GM21423 (cell line): ENCODE measurements around the gene ADAMTS12.

ENCODE experiments used
- ATAC-seq: cut with Tn5 transposase; IDR thresholded peaks from one replicate; pipeline ENCODE4 v1.9.1; 2021; ENCODE audit warnings: mild to moderate bottlenecking, moderate library complexity; ENCODE audit not compliant: unreplicated experiment

ADAMTS12 gene

DNA sequence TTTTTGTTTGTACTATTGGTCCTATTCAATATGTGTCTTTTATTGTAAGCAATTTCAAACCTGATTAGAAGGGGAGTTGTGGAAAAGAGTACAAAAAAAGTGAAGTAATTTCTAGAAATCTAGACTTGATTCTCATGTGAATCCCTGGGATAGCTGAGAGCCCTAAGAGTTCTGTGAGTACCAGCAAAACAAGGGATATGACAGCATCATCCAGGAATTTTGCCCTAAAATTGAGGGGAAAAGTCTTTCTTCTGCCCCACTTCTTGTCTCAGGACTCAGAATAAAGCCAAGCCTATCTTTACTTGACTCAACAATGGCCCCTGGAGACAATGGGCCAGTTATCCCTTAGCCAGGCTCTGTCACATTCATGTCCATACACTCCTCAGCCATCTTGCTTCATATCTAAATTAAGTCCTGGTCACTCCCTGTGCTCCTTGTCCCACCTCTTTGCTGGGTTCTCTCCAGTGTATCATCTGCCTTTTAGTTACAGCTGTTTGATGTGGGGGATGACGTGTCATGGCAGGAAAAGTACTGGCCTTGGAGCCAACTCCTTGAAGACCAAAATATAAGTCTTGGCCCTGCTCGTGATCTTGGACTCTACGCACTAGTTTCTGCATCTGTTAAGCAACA is 81.2 kb downstream of the ADAMTS12 start:
- ATAC-seq = no peak

DNA sequence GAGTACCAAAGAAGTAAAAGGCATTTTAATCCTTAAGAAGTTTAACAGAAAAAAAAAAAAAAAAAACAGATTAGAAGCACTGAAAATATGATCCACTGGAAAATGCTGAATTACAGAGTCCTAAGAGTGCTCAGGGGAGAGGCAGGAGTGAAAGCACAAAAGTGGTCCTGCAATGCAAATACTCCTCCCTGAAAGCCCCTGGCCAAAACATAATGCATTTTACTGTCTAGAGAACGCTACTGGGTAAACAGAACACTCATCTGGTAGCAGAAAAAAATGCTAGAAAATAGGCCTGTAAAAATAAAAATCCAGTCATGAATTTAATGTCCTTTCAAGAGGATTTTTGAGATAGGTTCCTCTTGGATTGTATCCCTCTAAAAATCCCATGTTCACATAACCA is 81.9 kb downstream of the ADAMTS12 start:
- no peak for ATAC-seq

DNA sequence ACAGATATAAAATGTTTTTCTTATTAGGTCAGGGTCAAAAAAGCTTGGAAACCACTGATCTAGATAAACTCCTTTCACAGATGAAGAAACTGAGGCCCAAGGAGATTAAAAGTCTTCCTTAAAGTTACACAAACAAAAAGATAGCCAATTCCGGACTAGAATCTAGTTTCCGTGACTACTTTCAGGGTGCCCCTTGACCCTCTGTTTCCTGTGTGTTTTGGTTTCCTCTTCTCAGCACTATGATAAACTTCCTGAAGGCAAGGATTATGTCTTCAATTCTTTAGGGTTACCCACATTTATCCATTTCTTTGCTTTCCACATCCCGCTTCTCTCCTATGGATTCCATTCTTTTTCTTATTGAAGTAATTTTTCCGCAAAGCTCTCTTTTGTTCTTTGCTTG is 83.1 kb downstream of the ADAMTS12 start:
- ATAC-seq = no peak

DNA sequence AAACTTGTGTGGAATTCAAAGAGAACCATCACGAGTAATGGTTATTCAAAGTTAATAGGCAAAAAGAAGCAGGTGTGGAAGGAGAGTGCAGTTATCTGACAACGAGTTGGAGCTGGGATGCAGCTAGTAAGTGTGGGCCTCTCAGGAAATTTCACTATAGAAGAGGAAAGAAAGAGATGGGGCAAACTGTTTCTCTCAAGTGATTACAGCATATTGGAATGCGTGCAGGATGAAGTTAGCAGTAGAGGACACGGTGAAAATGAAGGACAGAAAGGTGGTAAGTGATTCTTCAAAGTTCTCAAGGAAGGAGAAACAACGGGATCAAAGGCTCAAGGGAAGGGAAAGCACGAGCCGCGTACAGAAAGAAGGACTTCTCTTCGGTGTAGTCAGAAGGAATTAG is 84.0 kb downstream of the ADAMTS12 start:
- no peak for ATAC-seq

DNA sequence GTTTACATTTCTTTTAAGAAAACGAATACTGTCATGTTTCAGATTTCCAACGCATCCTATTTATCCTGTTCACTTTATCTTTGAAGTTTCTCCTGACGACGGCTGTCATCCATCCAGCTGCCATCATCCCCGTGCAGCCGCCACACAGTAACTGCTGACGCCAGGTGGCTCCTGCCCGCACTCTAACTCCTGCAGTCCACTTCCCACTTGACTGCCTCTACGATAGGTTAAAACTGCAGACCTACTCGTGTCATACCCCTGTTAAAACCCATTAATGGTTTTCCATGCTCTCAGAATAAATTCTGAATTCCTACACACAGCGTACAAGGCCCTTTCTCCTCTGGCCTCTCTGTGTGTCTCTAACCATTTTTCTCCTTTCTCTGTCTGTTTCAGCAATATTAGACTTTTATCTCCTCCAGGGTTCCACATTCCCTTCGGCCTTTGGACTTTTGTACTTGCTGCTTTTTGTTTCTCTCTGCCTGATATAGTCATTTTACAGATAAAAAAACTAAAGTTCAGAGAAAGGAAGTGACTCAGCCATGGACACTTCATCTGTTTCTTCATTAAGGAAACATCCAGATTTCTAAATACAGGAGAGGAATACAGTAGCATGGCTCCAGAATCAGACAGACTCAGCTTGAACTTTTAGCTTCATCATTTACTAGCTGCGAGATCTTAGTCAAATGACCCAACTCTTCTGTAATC is 84.9 kb downstream of the ADAMTS12 start:
- no peak for ATAC-seq

DNA sequence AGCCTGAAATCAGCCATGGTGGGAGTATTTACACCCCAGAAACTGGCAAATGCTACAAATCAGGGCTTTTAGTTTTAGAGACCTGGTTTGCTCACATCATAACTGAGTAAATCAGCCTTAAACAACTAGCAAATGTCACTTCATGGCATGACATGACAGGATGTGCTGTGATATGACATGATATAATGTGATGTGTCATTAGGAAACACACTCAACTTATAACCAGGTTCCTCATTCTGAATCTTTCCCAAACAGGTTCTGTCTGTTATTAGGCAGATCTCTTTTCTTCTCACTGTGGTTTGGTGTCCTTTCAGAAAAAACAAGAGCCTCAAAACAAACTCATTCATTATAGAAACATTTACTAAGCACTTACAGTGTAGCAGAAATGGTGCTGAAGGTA is 90.5 kb downstream of the ADAMTS12 start:
- ATAC-seq = no peak

DNA sequence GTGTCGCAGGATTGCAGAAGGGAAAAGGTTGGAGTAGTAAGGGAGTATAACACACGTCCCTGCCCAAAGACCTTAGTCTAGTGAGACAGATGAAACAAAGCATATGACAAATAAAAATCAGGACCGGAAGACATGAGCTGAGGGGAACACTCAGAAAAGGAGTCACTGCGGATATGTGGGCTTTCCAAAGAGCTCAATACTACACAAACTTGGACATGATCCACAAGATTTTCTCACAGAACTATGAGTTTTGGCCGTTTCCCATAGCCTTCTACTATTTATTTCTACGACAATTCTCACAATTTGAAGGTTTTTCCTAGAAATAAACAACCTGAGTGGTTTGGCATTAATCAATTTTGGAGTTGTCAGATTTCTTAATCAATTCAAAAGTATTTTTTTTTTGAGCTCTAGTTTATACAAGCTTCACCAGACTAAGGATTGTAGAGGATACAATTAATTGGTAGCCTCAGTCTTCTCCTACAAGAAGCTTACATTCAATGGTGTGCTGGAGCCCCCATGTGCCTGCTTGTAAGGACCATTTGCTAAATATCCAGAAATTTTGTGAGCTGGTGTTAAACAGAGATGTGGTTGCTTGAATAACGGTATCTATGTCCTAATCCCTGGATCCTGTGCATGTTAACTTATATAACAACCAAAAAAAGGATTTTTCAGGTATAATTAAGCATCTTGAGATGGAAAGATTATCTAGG is 91.4 kb downstream of the ADAMTS12 start:
- no peak for ATAC-seq

DNA sequence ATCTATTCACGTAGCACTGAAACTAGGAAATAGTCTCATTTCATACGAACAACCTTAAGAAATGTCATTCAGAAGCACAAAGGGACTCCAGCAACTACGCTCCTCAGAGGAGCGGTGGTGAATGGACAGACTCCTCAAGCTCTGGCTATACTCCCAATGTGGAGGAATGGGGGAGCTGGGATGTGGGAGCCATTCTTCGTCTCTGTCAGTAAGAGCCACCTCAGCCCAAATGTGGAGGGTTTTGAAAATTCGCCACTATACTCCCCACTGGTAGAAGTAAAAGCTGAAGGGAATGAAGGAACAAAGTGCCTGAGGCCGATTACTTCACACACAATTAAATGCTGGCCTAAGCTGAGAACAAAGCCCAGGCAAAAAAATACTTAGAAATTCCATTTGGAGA is 96.3 kb downstream of the ADAMTS12 start:
- no peak for ATAC-seq

DNA sequence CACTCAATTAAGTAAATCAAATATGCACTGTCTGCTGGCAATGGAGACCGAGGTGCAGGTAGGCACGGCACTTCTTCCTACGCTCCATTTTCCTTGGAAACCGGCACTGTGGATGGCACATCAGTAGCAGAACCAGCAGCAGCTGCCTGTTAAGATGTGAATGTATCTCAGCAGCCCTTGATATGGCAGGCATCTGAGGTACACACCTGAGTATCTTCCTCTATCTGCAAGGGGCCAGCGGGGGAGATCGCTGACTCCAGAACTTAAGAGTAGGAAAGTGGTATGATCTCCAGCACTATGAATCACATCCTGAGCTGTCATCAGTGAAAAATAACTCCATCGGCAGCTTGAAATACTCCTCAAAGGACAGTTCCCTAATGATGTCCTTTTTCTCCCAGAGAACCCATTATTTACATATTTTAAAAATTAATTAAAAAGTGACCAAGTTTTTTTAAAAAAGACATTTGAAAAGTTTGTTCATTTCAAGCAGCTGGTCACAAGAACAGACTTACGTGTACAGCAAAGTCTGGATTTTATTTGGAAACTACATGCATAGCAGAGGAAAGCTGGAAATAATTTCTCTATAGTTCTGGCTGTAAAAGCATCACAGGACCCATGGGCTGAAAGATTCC is 97.1 kb downstream of the ADAMTS12 start:
- ATAC-seq = no peak

DNA sequence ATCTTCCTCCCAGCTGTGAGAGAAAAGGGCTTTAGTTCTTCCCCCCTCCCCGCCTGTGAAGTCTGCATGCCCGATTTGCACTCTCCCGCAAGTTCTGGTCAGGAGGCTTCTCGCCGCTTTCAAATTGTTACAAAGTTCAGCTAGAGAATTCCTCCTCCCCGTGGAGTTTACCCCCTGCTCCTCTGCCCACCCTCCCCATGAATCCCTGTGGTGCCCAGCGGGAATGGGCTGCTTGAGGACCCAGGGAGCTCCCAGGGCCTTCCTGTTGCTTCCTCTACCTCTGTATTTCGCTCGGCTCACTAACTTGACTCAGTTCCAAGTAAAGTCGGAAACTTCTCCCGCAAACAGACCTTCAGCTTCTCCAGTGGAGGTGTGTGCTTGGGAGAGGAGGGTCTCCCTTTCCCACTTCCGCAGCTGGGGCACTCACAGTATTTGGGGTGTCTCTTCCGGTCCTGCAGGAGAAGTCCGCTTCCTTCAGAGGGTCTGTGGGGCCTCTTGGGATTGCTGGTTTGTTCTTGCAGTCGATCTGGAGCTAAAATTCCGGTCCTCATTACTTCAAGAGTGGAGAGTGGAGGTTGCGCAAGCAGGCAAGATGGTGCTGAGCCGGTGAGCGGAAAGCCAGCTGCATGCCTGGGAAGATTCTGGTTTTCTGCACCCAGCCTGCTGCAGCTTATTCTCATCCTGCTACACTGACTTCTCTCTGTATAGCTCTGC is 97.8 kb downstream of the ADAMTS12 start:
- no peak for ATAC-seq

DNA sequence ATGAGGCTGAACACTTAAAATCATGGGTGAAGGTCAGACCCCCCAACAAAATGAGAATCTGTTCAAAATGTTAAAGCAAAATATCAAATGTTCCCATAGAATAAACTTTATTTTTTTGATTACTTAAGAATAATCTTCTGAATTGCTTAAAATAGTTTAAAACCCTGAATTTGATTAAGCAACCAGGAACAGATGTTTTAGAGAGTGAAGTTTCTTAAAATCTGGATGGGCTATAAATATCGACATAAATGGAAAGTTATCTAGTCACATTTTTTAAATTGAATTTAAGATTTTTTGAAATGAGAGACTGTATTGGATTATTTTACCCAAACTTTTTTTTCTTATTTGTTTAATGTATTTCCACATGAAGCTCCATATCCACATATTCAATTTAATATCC is 98.5 kb downstream of the ADAMTS12 start:
- no peak for ATAC-seq

DNA sequence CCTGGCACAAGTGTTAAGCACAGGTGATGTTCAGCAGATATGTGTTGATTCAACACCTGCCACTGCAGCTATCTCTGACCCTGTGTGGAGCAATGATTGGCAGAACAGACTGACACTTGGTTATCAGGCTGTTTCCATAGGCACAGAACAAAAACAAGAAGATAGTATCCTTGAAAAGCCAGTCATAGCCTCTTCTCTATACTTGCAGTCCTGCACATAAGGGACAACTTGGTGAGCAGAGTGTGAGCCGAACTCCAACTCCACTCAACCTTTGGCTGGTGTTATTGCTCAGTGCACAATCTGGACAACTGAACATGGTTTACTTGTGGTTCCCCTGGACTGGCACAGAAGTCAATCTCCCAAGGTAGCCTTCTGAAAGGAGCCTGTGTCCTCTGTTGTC is 99.2 kb downstream of the ADAMTS12 start:
- no peak for ATAC-seq

DNA sequence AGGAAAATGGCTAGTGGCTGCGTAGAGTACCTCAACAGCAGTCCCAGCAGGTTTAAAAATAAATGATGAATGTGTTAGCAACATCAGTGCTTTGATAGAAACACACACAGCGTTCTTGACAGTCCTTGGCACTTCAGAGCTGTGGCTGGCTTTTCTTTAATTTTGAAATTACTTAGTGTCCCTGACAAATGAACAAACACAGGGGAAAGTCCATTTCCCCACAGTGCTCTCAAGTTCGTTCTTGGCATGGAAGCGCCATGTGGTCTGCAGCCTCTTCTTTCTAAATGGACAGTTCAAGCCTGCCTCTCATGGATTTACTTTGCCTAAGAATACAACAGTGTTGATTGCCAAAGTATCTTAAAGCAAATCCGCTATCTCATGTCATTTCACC is 102.2 kb downstream of the ADAMTS12 start:
- ATAC-seq = no peak

DNA sequence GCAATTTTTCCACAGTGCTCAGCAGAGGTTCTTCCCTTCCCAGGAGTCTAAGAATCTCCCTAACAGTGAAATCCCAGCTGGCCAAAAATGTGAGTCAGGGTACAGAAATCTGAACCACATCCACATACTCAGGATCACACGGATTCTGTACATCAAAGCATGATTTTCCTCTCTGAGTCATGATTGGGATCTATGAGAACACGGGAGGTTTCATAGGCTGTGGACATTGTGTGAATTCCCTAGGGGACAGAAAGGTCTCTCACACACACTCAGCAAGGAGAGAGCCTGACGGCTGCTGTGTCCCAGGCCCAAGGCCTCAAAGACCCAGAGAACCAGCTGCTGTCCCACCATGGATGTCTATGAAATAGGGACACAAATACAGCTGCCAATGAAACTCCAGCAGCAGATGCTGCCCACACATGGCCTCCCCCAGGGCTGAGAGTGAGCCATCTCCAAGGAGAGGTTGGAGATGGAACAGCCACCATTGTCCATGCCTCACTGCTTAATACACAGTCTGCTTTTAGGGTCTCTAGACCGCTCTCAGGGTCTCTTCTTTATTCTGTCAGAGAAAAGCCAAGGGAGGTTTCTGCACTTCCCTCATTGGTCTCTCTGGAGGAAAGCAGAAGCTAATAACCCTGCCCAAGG is 102.7 kb downstream of the ADAMTS12 start:
- ATAC-seq = no peak

DNA sequence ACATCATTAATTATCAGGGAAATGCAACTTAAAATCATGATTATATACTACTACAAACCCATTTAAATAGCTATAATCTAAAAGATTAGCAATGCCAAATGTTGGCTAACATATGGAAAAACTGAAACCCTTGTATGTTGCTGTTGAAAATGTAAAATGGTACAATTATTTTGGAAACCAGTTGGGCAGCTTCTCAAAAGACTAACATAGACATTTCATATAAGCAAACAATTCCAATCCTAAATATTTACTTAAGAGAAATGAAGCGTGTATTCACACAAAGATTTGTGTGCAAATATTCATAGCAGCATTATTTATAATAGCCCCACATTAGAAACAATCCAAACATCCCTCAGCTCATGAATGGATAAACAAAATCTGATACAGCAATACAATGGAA is 106.2 kb downstream of the ADAMTS12 start:
- ATAC-seq = no peak

DNA sequence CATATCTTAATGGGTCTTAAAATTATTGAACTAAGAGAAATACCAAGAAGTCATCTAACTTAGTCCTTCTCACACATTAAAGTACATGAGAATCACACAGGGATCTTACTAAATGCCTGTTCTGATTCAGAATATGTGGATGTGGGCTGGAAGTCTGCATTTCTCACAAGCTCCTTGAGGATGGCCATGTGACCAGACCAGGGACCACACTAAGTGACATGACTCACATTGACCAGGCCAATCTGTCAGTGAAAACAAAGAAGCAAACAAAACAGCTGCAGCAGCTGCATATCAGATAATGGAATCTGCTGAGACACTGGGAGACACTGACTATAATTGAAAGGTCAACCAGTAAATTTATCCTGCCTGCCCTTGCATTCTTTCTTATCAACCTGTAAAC is 110.5 kb downstream of the ADAMTS12 start:
- no peak for ATAC-seq

DNA sequence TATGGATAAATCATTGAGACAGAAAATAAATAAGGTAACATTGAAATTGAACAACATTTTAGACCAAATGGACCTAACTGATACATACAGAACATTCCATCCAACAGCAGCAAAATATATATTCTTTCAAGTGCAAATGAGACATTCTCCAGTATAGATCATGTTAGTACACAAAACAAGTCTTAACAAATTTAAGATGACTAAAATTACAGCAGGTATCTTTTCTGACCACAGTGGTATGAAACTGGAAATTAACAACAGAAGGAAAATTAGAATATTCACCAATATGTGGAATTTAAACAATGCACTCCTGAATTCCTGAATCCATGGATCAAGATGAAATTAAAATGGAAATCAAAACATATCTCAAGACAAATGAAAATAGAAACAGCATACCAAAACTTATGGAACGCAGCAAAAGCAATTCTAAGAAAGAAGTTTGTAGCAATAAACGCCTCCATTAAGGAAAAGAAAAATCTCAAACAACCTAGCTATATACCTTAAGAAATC is 115.6 kb downstream of the ADAMTS12 start:
- ATAC-seq = no peak

DNA sequence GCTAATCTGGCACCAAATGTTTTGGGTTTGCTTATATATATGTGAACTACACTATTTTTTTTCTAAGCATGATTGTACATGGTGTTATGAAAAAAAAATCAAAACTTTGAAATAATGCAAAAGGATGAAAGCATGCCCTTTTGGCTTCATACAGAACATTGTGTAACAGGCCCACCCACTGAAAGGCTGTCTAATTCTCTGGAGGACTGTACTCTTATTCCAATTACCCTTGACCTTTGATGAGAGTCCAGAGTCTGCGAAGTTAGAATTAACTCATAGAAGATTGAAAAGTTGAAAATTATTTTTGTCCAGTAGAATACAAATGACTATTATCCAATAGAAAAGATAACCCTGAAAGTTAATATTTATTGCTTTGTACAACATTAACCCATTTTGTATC is 117.4 kb downstream of the ADAMTS12 start:
- no peak for ATAC-seq

DNA sequence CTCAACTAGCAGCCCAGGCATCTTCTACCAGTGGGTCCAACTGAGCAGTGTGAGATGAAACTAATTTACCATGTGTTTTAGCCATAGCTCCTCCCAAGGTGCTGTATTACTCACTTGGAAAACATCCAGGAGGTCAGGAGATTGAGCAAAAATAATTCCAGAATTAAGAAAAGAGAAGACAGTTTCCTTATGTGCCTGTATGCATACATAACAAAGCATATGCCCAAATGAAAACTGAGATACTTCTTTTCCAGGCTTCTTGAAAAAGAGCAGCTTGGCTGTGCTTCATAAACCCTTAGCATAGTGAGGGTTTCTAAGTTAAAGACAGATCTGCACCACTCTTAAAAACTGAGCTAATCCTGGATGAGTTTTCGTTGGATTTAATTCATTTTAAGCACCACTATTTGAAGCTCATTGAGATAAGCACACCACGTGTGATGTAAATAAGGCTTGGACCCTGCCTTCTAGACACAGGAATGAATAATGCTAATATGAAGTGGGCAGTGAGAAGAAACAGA is 119.4 kb downstream of the ADAMTS12 start:
- no peak for ATAC-seq

DNA sequence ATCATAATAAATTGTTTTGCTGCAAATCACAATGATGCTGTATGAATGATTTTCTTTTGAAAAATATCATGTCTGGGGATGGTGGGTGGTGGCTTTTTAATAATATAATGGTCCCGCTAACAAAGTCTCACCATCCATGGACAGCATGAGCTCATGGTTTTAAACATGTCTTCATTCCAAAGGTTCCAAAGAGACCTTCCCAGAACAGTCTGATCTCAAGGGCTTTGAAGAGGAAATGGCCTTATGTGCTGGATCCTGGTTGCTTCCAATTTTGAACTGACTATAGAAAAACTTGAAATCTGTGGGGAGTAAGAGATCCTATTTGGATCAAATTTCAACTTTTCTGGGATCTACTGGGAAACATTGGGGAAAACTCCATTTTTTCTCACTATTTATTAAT is 121.8 kb downstream of the ADAMTS12 start:
- no peak for ATAC-seq
